Measurements from ENCODE around the gene DAZL. TPM values are rescaled to one million over a fixed set of nuclear protein-coding genes. Genes with fewer than 3 reads are reported as not detected.

The DAZL gene
- total RNA-seq, 4 donors from 2014 or later, result not detected

GRCh38 chr3:16551342-16551976, 53.8 kb downstream of the DAZL start:
- H3K4me3 ChIP-seq, result no peak overlapping the region

DNA sequence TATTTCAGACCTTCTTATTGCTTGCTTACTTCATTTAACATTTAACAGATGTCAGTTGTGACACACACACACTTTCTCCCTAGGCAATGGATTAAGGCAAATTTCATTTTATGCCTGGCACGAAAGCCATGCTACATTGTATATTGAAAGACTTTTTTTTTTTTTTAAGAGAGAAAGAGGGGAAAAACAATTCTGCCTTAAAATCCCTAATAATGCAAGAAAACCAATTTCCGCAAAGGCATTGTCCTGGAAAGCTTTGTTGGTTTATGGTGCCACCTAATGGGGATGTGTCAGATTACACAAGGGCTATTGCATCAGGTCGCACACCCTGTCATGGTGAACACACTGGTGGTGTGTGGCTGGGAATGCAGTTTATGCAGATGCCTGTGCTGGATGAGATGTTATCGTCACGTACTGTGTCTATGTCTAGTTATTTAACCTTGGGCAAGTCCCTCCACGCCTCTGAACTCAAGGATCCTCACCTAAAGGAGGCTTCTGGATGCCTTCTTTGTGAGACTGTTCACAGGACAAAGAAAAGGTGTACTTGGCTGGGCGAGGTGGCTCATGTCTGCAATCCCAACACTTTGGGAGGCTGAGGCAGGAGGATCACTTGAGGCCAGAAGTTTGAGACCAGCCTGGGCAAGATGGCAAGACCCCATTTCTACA, 54.4 kb downstream of the DAZL start:
- H3K36me3 ChIP-seq, result no peaks in the 10 kb centered on the region

More at GRCh38 chr3:16551342-16551976, 53.8 kb downstream of the DAZL start:
- TF ChIP-seq POLR2AphosphoS5 (IDR thresholded peaks at IDR 0.05) (no peak), POLR2A (IDR thresholded peaks at IDR 0.05) (no peak), EP300 (IDR thresholded peaks at IDR 0.05) (no peak)
- TF ChIP-seq, protein P1, sequence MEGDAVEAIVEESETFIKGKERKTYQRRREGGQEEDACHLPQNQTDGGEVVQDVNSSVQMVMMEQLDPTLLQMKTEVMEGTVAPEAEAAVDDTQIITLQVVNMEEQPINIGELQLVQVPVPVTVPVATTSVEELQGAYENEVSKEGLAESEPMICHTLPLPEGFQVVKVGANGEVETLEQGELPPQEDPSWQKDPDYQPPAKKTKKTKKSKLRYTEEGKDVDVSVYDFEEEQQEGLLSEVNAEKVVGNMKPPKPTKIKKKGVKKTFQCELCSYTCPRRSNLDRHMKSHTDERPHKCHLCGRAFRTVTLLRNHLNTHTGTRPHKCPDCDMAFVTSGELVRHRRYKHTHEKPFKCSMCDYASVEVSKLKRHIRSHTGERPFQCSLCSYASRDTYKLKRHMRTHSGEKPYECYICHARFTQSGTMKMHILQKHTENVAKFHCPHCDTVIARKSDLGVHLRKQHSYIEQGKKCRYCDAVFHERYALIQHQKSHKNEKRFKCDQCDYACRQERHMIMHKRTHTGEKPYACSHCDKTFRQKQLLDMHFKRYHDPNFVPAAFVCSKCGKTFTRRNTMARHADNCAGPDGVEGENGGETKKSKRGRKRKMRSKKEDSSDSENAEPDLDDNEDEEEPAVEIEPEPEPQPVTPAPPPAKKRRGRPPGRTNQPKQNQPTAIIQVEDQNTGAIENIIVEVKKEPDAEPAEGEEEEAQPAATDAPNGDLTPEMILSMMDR (IDR thresholded peaks at IDR 0.05), result no peak
- no peak overlapping the region for H3K27ac ChIP-seq
- no peaks in the 10 kb centered on the region for H3K9me3 ChIP-seq
- H3K4me1 ChIP-seq, result peaks cover 0 to 11% (median 4%) of the 10 kb centered on the region in 3 donors
- H3K27me3 ChIP-seq, result no peaks in the 10 kb centered on the region
- 76 to 79% methylated on average over 4 of the region's 4 CpGs for WGBS, 2 donors (ENCODE audit: low coverage in 1 of 2)
- ATAC-seq, result no peak
- no peaks in the 10 kb centered on the region for H3K36me3 ChIP-seq

DNA sequence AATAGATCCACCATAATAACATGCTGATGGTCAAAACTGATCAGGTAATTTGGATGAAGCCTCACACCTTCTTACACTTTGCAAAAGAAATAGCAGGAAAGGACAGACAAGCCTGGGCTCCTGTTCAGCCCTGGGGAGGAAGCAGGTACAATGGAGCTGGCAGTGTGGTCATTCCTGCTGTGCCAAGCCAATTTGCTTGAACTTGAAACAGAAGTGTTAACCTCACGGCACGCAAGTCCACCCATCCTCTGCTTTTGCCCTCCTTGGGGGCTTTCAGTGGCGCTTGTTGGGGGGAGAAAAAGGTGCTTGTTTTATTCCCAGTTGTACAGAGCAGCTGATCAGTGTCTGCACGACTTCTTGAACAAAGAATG, 54.9 kb downstream of the DAZL start:
- Histone ChIP-seq H3K27ac (peak overlapping the region in 1 of 4 donors; percentile 7), H3K27me3 (no peaks in the 10 kb centered on the region), H3K4me1 (peaks cover 0 to 11% (median 4%) of the 10 kb centered on the region in 3 donors), H3K36me3 (no peaks in the 10 kb centered on the region), H3K9me3 (no peaks in the 10 kb centered on the region), H3K4me3 (peak overlapping the region in 1 of 2 donors; percentile 29)
- WGBS, 2 donors (ENCODE audit: low coverage in 1 of 2), result 0 to 25% methylated on average over 1 to 4 of the region's 4 CpGs
- peak; percentile 35 for ATAC-seq
- TF ChIP-seq POLR2A (IDR thresholded peaks at IDR 0.05) (no peak), EP300 (IDR thresholded peaks at IDR 0.05) (no peak), POLR2AphosphoS5 (IDR thresholded peaks at IDR 0.05) (no peak)
- TF ChIP-seq, protein P1 (IDR thresholded peaks at IDR 0.05), result no peak

More for the DNA sequence above, 54.4 kb downstream of the DAZL start:
- no peak for TF ChIP-seq POLR2A (IDR thresholded peaks at IDR 0.05)
- TF ChIP-seq, protein P1 (IDR thresholded peaks at IDR 0.05), result peak; percentile 89 to 95 (median 90)
- 0 to 13% methylated on average over 3 to 7 of the region's 7 CpGs for WGBS, 2 donors (ENCODE audit: low coverage in 1 of 2)
- no peaks in the 10 kb centered on the region for H3K9me3 ChIP-seq
- peaks cover 0 to 11% (median 4%) of the 10 kb centered on the region in 3 donors for H3K4me1 ChIP-seq
- peak overlapping the region in 1 of 4 donors; percentile 7 for H3K27ac ChIP-seq
- H3K4me3 ChIP-seq, result peak overlapping the region in 1 of 2 donors; percentile 29
- ATAC-seq, result peak; percentile 87
- no peaks in the 10 kb centered on the region for H3K27me3 ChIP-seq

GRCh38 chr3:16548721-16549120, 56.5 kb downstream of the DAZL start:
- Histone ChIP-seq H3K27ac (no peak overlapping the region), H3K9me3 (no peaks in the 10 kb centered on the region), H3K4me3 (no peak overlapping the region), H3K27me3 (no peaks in the 10 kb centered on the region), H3K36me3 (no peaks in the 10 kb centered on the region), H3K4me1 (peaks cover 0 to 11% (median 4%) of the 10 kb centered on the region in 3 donors)
- no peak for TF ChIP-seq POLR2A (IDR thresholded peaks at IDR 0.05)
- TF ChIP-seq EP300 (IDR thresholded peaks at IDR 0.05), result no peak
- TF ChIP-seq, protein P1 (IDR thresholded peaks at IDR 0.05), result no peak
- no peak for TF ChIP-seq POLR2AphosphoS5 (IDR thresholded peaks at IDR 0.05)
- ATAC-seq, result no peak
- WGBS, 2 donors (ENCODE audit: low coverage in 1 of 2), result 75 to 76% methylated on average over 4 of the region's 4 CpGs

All from gastroesophageal sphincter (tissue), 4 donors.